ENCODE data around the gene MCTP1. TPM values are rescaled to one million over a fixed set of nuclear protein-coding genes. Genes with fewer than 3 reads are reported as not detected.

The MCTP1 gene
- total RNA-seq, 2 experiments from 2014 or later, result not detected

GRCh38 chr5:95132096-95132495 is 152.8 kb downstream of the MCTP1 start:
- H3K27me3 Mint-ChIP-seq (ENCODE audit: low read depth), result no peaks in the 10 kb centered on the region
- H3K27ac Mint-ChIP-seq, result no peak overlapping the region
- CTCF ChIA-PET, result no interaction called here
- intact Hi-C loops (cut with micrococcal nuclease), result no loop called here
- no peak overlapping the region for H3K4me3 Mint-ChIP-seq
- H3K36me3 Mint-ChIP-seq (ENCODE audit: low read depth), result no peaks in the 10 kb centered on the region
- no peak for DNase-seq
- no peaks in the 10 kb centered on the region for H3K4me1 Mint-ChIP-seq (ENCODE audit: low read depth)
- H3K9me3 Mint-ChIP-seq, result peaks cover 1% of the 10 kb centered on the region

DNA sequence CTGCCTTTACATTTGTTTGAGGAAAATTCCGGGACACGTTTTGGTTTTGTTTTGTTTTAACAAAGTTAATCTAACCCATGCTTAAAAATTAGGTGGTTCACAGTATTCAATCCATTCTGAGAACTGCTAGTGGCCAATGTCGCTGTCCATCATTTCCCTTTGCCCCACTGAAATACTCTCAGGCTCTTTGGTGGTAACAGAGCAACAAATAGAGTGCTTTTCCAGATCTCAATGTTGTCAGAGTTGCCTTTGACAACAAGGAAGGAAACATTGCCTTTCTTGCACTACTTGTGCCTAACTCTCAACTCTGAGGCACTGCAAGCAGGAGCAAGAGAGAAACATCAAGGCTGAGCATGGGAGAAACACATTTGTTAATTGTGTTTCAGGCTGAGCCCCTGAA is 154.0 kb downstream of the MCTP1 start:
- DNase-seq, result no peak
- intact Hi-C loops (cut with micrococcal nuclease), result no loop called here
- Mint-ChIP-seq H3K4me3 (no peak overlapping the region), H3K27ac (no peak overlapping the region), H3K9me3 (peaks cover 1% of the 10 kb centered on the region), H3K27me3 (ENCODE audit: low read depth) (no peaks in the 10 kb centered on the region), H3K36me3 (ENCODE audit: low read depth) (no peaks in the 10 kb centered on the region), H3K4me1 (ENCODE audit: low read depth) (no peaks in the 10 kb centered on the region)
- CTCF ChIA-PET, result no interaction called here

- H3K27ac Mint-ChIP-seq, result no peak overlapping the region
- intact Hi-C loops (cut with micrococcal nuclease), result no loop called here
- H3K36me3 Mint-ChIP-seq (ENCODE audit: low read depth), result no peaks in the 10 kb centered on the region
- H3K4me3 Mint-ChIP-seq, result no peak overlapping the region
- H3K4me1 Mint-ChIP-seq (ENCODE audit: low read depth), result no peaks in the 10 kb centered on the region
- CTCF ChIA-PET, result no interaction called here
- no peak for DNase-seq
- H3K27me3 Mint-ChIP-seq (ENCODE audit: low read depth), result no peaks in the 10 kb centered on the region
- peaks cover 1% of the 10 kb centered on the region for H3K9me3 Mint-ChIP-seq
Observed at GRCh38 chr5:95124731-95125130, 160.2 kb downstream of the MCTP1 start.

DNA sequence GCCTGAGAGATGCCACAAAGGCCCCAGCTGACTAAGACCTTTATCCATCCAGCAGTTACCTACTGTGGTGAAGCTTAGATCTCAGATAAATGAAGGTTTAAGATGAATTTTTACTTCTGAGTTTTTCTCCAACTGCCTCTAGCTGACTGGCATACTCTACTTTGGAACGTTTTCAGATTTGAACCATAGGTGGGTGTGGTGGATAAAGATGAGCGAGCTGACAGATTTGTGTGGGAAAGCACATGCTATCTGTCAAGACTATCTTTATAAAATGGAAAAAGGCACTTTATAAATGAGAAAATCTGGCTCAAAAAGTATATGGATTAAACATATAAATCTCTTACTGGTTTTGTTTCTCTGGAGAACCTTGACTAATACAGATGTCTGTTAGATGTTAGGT is 160.8 kb downstream of the MCTP1 start:
- Mint-ChIP-seq H3K4me1 (ENCODE audit: low read depth) (no peaks in the 10 kb centered on the region), H3K4me3 (no peak overlapping the region), H3K27me3 (ENCODE audit: low read depth) (no peaks in the 10 kb centered on the region), H3K27ac (no peak overlapping the region), H3K36me3 (ENCODE audit: low read depth) (no peaks in the 10 kb centered on the region), H3K9me3 (peaks cover 1% of the 10 kb centered on the region)
- no peak for DNase-seq
- intact Hi-C loops (cut with micrococcal nuclease), result no loop called here
- CTCF ChIA-PET, result no interaction called here

DNA sequence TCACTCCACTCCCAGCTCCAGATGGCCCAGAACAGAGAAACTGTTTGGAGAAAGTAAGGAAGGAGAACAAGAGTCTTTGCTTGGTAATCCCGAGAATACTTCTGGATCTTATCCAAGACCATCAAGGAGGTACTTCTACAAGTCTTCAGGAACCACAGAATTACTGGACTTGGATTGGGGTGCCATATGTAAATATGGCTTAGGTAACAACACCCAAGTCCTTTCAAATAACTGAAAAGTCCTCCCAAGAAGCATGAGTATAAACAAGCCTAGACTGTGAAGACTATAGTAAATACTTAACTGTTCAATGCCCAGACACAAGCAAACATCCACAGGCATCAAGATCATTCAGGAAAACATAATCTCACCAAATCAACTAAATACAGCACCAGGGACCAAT is 170.0 kb downstream of the MCTP1 start:
- intact Hi-C loops (cut with micrococcal nuclease), result no loop called here
- Mint-ChIP-seq H3K4me3 (no peak overlapping the region), H3K27ac (no peak overlapping the region), H3K9me3 (peaks cover 7% of the 10 kb centered on the region), H3K27me3 (ENCODE audit: low read depth) (peaks cover 3% of the 10 kb centered on the region), H3K4me1 (ENCODE audit: low read depth) (no peaks in the 10 kb centered on the region), H3K36me3 (ENCODE audit: low read depth) (no peaks in the 10 kb centered on the region)
- CTCF ChIA-PET, result no interaction called here
- no peak for DNase-seq

DNA sequence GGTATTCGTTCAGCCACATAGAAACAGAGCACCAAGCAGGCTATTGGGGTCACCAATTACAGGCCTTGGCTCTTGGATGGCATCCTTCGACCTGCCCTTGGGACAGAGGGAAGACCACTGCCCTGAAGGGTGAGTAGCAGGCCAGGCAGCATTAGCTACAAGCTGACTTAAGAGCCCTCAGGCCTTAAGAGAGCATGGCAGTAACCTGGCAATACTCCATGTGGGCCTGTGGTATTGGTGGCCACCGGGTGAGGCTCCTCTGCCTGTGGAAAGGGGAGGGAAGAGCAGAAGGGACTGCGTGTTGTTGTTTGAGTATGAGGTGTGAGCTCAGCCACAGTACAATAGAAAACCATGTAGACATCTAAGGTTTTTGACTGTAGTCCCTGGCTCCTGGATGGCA is 170.6 kb downstream of the MCTP1 start:
- intact Hi-C loops (cut with micrococcal nuclease), result no loop called here
- CTCF ChIA-PET, result no interaction called here
- Mint-ChIP-seq H3K27me3 (ENCODE audit: low read depth) (peaks cover 3% of the 10 kb centered on the region), H3K27ac (no peak overlapping the region), H3K36me3 (ENCODE audit: low read depth) (no peaks in the 10 kb centered on the region), H3K4me3 (no peak overlapping the region), H3K9me3 (peaks cover 7% of the 10 kb centered on the region), H3K4me1 (ENCODE audit: low read depth) (no peaks in the 10 kb centered on the region)
- DNase-seq, result no peak

GRCh38 chr5:95113489-95113888 is 171.4 kb downstream of the MCTP1 start:
- peaks cover 7% of the 10 kb centered on the region for H3K9me3 Mint-ChIP-seq
- CTCF ChIA-PET, result no interaction called here
- H3K36me3 Mint-ChIP-seq (ENCODE audit: low read depth), result no peaks in the 10 kb centered on the region

DNA sequence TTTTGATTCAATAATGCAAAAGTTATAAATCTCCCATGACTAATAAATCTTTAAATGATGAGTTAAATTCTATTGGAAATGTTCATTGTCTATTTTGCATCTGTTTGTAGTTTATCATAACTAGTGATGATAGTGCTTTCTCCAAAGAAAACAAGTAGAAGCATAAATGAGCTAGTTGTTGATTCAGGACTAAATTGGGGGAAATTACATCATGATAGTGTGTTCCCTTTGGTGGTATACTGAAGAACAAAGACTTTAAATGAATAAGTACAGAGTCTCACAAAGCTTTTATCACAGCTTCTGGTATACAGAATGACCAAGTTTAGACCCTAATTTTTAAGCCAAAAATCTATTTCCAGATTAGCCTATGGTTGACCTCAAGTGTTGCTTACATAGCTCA is 173.8 kb downstream of the MCTP1 start:
- no peak for DNase-seq
- Mint-ChIP-seq H3K4me1 (ENCODE audit: low read depth) (no peaks in the 10 kb centered on the region), H3K36me3 (ENCODE audit: low read depth) (no peaks in the 10 kb centered on the region), H3K27ac (no peak overlapping the region), H3K9me3 (peaks cover 7% of the 10 kb centered on the region), H3K4me3 (no peak overlapping the region), H3K27me3 (ENCODE audit: low read depth) (no peaks in the 10 kb centered on the region)
- CTCF ChIA-PET, result no interaction called here
- intact Hi-C loops (cut with micrococcal nuclease), result no loop called here

More at GRCh38 chr5:95113489-95113888, 171.4 kb downstream of the MCTP1 start:
- Mint-ChIP-seq H3K27ac (no peak overlapping the region), H3K4me1 (ENCODE audit: low read depth) (no peaks in the 10 kb centered on the region), H3K27me3 (ENCODE audit: low read depth) (peaks cover 3% of the 10 kb centered on the region), H3K4me3 (no peak overlapping the region)
- intact Hi-C loops (cut with micrococcal nuclease), result no loop called here
- DNase-seq, result no peak

DNA sequence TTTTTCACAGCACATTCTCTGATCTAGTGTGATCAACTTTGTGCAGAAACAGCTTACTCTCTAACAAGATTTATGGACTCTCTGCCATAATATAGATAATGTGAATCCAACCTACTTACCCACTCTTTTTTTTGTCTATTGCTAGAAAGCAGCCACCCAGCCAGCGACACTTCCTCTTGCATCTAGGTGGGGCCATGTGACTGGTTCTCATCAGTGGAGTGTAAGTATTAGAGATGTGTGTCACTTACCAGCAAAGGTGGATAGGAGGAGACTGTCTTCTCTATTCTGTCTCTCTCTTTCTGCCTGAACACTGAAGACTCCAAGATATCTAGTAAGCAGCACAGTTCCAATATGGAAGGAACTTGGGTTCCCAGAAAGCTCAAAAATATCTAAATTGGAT is 174.8 kb downstream of the MCTP1 start:
- Mint-ChIP-seq H3K27me3 (ENCODE audit: low read depth) (no peaks in the 10 kb centered on the region), H3K4me3 (no peak overlapping the region), H3K27ac (no peak overlapping the region), H3K9me3 (peaks cover 3% of the 10 kb centered on the region), H3K36me3 (ENCODE audit: low read depth) (no peaks in the 10 kb centered on the region), H3K4me1 (ENCODE audit: low read depth) (no peaks in the 10 kb centered on the region)
- no peak for DNase-seq
- CTCF ChIA-PET, result no interaction called here
- intact Hi-C loops (cut with micrococcal nuclease), result no loop called here

DNA sequence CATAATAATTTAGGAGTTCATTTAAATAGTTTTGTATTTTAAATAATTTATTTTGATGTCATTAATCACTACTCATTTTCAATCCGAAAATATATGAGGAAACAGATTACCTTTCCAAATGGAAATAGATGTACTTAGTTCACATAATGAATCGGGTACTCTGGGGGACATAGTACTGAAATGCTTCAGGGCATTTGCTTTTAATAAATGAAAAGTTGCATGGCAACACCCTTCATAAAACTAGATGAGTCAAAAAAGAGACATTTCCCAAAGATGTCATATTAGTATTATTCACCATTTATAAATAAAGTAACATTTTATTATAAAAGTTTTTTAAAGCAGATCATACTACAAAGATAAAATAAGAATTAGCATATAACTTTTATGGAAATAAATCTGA is 177.8 kb downstream of the MCTP1 start:
- DNase-seq, result no peak
- CTCF ChIA-PET, result no interaction called here
- no peaks in the 10 kb centered on the region for H3K36me3 Mint-ChIP-seq (ENCODE audit: low read depth)
- H3K4me1 Mint-ChIP-seq (ENCODE audit: low read depth), result no peaks in the 10 kb centered on the region
- H3K27ac Mint-ChIP-seq, result no peak overlapping the region
- H3K27me3 Mint-ChIP-seq (ENCODE audit: low read depth), result no peaks in the 10 kb centered on the region
- no peaks in the 10 kb centered on the region for H3K9me3 Mint-ChIP-seq
- H3K4me3 Mint-ChIP-seq, result no peak overlapping the region
- intact Hi-C loops (cut with micrococcal nuclease), result no loop called here

- H3K4me1 Mint-ChIP-seq (ENCODE audit: low read depth), result no peaks in the 10 kb centered on the region
- CTCF ChIA-PET, result no interaction called here
- DNase-seq, result no peak
- no peaks in the 10 kb centered on the region for H3K36me3 Mint-ChIP-seq (ENCODE audit: low read depth)
- no peaks in the 10 kb centered on the region for H3K27me3 Mint-ChIP-seq (ENCODE audit: low read depth)
- no peak overlapping the region for H3K27ac Mint-ChIP-seq
- no peaks in the 10 kb centered on the region for H3K9me3 Mint-ChIP-seq
- no peak overlapping the region for H3K4me3 Mint-ChIP-seq
- intact Hi-C loops (cut with micrococcal nuclease), result no loop called here
Observed at GRCh38 chr5:95105638-95106037, 179.3 kb downstream of the MCTP1 start.

DNA sequence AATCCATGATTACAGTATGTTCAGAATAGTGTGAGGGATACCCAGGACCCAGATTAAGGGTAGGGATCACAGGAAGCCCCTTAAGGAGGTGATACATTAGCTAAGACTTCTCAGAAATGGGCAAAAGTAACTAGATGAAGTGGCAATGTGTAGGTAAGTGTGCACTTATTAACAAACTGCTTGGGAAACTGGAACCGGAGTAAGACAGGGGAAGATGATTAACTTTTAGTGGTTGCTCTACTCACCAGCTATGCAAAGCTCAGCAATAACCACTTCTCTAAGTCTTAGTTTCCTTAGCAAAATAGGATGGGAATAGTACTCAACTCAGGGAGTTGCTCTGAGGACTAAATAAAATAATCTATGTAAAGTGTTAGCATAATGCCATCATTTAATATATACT is 182.2 kb downstream of the MCTP1 start:
- H3K4me1 Mint-ChIP-seq (ENCODE audit: low read depth), result no peaks in the 10 kb centered on the region
- intact Hi-C loops (cut with micrococcal nuclease), result no loop called here
- DNase-seq, result no peak
- no peak overlapping the region for H3K27ac Mint-ChIP-seq
- no peaks in the 10 kb centered on the region for H3K9me3 Mint-ChIP-seq
- H3K27me3 Mint-ChIP-seq (ENCODE audit: low read depth), result no peaks in the 10 kb centered on the region
- CTCF ChIA-PET, result no interaction called here
- H3K36me3 Mint-ChIP-seq (ENCODE audit: low read depth), result no peaks in the 10 kb centered on the region
- H3K4me3 Mint-ChIP-seq, result no peak overlapping the region

DNA sequence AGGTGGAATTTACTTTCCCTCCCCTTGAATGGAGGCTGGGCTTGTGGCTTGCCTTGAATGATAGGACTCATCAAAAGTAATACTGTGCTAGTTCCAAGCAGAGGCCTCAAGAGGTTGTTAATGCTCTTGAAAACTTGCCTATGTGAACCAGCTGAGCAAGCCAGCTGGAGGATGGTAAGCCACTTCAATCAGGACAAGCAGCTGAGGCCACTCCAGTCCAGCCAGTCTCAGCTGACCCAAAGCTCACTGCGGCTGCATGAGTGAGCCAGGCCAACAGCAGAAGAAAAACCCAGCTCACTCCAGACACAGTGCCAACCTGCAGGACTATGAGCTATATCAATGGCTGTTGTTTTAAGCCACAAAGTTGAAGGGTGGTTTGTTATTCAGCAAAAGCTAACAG is 182.8 kb downstream of the MCTP1 start:
- no peak for DNase-seq
- H3K36me3 Mint-ChIP-seq (ENCODE audit: low read depth), result no peaks in the 10 kb centered on the region
- no peak overlapping the region for H3K27ac Mint-ChIP-seq
- H3K27me3 Mint-ChIP-seq (ENCODE audit: low read depth), result no peaks in the 10 kb centered on the region
- H3K4me1 Mint-ChIP-seq (ENCODE audit: low read depth), result no peaks in the 10 kb centered on the region
- CTCF ChIA-PET, result no interaction called here
- intact Hi-C loops (cut with micrococcal nuclease), result no loop called here
- no peak overlapping the region for H3K4me3 Mint-ChIP-seq
- H3K9me3 Mint-ChIP-seq, result no peaks in the 10 kb centered on the region

DNA sequence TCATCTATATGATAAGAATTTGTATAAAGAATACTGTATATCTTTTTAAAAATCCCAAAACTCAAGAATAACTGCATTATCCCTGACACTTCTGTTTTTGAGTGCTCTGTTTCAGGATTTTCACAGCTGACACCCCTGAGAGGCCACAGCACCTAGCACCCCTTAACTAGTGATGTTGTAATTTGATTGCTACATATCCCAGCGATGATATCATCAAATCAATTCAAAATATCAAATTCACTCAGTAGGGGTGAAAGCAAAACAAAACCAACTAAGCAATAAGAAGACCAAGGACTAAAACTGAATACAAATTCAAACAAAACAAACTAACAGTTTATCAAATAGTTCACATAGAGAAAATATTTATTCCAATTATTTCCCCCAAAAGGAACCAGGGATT is 184.3 kb downstream of the MCTP1 start:
- Mint-ChIP-seq H3K36me3 (ENCODE audit: low read depth) (no peaks in the 10 kb centered on the region), H3K4me3 (no peak overlapping the region), H3K27me3 (ENCODE audit: low read depth) (no peaks in the 10 kb centered on the region), H3K27ac (no peak overlapping the region), H3K4me1 (ENCODE audit: low read depth) (no peaks in the 10 kb centered on the region), H3K9me3 (no peaks in the 10 kb centered on the region)
- intact Hi-C loops (cut with micrococcal nuclease), result no loop called here
- DNase-seq, result no peak
- CTCF ChIA-PET, result no interaction called here

Measured in activated naive CD4-positive, alpha-beta T cell treated with anti-CD3 and anti-CD28 coated beads for 36 hours (primary cell).